ENCODE measurements around the gene MEP1A.
"Not testable (repeated sequence)": the region's sequence is repeated elsewhere in the genome, so short reads cannot be mapped to it uniquely, and the experiment has no call there.

MEP1A gene

GRCh38 chr6:46838033-46838432 is 44.8 kb downstream of the MEP1A start:
- TF ChIP-seq POLR2A (IDR thresholded peaks at IDR 0.05; ENCODE audit: low read depth, low read length), result no peak
- DNase-seq (ENCODE audit: insufficient read length, low spot score), result no peak
- no peak for FAIRE-seq

GRCh38 chr6:46842252-46842846 is 49.2 kb downstream of the MEP1A start:
- not testable (repeated sequence) for FAIRE-seq; DNase-seq (ENCODE audit: insufficient read length, low spot score)

- DNase-seq (ENCODE audit: insufficient read length, low spot score), result no peak
- TF ChIP-seq POLR2A (IDR thresholded peaks at IDR 0.05; ENCODE audit: low read depth, low read length), result no peak
- no peak for FAIRE-seq
These were observed 51.9 kb downstream of the MEP1A start for GRCh38 chr6:46845126-46845525.

GRCh38 chr6:46848684-46849360 is 55.6 kb downstream of the MEP1A start:
- FAIRE-seq (peak; percentile 85), DNase-seq (ENCODE audit: insufficient read length, low spot score) (peak; percentile 74)
- no peak for TF ChIP-seq POLR2A (IDR thresholded peaks at IDR 0.05; ENCODE audit: low read depth, low read length)

GRCh38 chr6:46849361-46849690 is 56.1 kb downstream of the MEP1A start:
- FAIRE-seq, result no peak
- DNase-seq (ENCODE audit: insufficient read length, low spot score), result no peak
- TF ChIP-seq POLR2A (IDR thresholded peaks at IDR 0.05; ENCODE audit: low read depth, low read length), result no peak

- no peak for TF ChIP-seq POLR2A (IDR thresholded peaks at IDR 0.05; ENCODE audit: low read depth, low read length)
- no peak for DNase-seq (ENCODE audit: insufficient read length, low spot score)
- FAIRE-seq, result no peak
These were observed 57.6 kb downstream of the MEP1A start for GRCh38 chr6:46850792-46851191.

- DNase-seq (ENCODE audit: insufficient read length, low spot score); FAIRE-seq: not testable (repeated sequence)
These were observed 58.4 kb downstream of the MEP1A start for GRCh38 chr6:46851576-46851975.

GRCh38 chr6:46855966-46856365 is 62.8 kb downstream of the MEP1A start:
- not testable (repeated sequence) for DNase-seq (ENCODE audit: insufficient read length, low spot score); FAIRE-seq

GRCh38 chr6:46862381-46862780 is 69.2 kb downstream of the MEP1A start:
- no peak for DNase-seq (ENCODE audit: insufficient read length, low spot score)
- FAIRE-seq, result no peak

GRCh38 chr6:46863791-46864190 is 70.6 kb downstream of the MEP1A start:
- no peak for FAIRE-seq
- no peak for TF ChIP-seq POLR2A (IDR thresholded peaks at IDR 0.05; ENCODE audit: low read depth, low read length)
- DNase-seq (ENCODE audit: insufficient read length, low spot score), result no peak

More at GRCh38 chr6:46862381-46862780, 69.2 kb downstream of the MEP1A start:
- TF ChIP-seq POLR2A (IDR thresholded peaks at IDR 0.05; ENCODE audit: low read depth, low read length), result no peak

- DNase-seq (ENCODE audit: insufficient read length, low spot score) (no peak), FAIRE-seq (no peak)
- TF ChIP-seq POLR2A (IDR thresholded peaks at IDR 0.05; ENCODE audit: low read depth, low read length), result no peak
These were observed 72.0 kb downstream of the MEP1A start for GRCh38 chr6:46865221-46865620.

GRCh38 chr6:46867411-46867810 is 74.2 kb downstream of the MEP1A start:
- no peak for FAIRE-seq
- no peak for TF ChIP-seq POLR2A (IDR thresholded peaks at IDR 0.05; ENCODE audit: low read depth, low read length)
- no peak for DNase-seq (ENCODE audit: insufficient read length, low spot score)

- FAIRE-seq, result no peak
- TF ChIP-seq POLR2A (IDR thresholded peaks at IDR 0.05; ENCODE audit: low read depth, low read length), result no peak
- DNase-seq (ENCODE audit: insufficient read length, low spot score), result peak; percentile 7
These were observed 82.9 kb downstream of the MEP1A start for GRCh38 chr6:46876126-46876525.

- no peak for DNase-seq (ENCODE audit: insufficient read length, low spot score)
- TF ChIP-seq POLR2A (IDR thresholded peaks at IDR 0.05; ENCODE audit: low read depth, low read length), result no peak
- no peak for FAIRE-seq
These were observed 85.8 kb downstream of the MEP1A start for GRCh38 chr6:46879003-46879402.

GRCh38 chr6:46882645-46883044 is 89.5 kb downstream of the MEP1A start:
- FAIRE-seq, result no peak
- no peak for DNase-seq (ENCODE audit: insufficient read length, low spot score)
- no peak for TF ChIP-seq POLR2A (IDR thresholded peaks at IDR 0.05; ENCODE audit: low read depth, low read length)
